HG02763 (cell line): ENCODE data around the gene IFT27.

Experiments used
- ATAC-seq: cut with Tn5 transposase; IDR thresholded peaks from one replicate; pipeline ENCODE4 v1.9.1; 2021; ENCODE audit warnings: mild to moderate bottlenecking, moderate library complexity; ENCODE audit not compliant: unreplicated experiment

The IFT27 gene

DNA sequence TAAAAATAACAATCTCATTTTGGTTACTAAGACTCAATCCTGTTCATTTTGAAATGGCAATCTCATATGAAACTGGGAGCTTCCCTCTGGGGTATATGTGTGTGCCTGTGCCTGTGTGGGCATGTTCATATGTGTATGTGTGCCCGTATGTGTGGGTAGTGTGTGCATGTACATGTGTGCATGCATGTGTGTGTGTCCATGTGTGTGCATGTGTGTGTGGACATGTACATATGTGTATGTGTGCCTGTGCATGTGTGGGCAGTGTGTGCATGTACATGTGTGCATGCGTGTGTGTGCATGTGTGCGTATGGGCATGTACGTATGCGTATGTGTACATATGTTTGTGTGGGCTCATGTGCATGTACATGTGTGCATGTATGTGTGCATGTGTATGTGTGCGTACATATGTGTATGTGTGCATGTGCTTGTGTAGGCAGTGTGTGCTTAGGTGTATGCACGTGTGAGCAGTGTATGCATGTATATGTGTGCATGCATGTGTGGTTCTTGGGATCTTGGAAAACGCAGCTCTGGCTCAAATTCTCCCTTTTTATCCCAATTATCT is 47.9 kb downstream of the IFT27 start:
- no peak for ATAC-seq

DNA sequence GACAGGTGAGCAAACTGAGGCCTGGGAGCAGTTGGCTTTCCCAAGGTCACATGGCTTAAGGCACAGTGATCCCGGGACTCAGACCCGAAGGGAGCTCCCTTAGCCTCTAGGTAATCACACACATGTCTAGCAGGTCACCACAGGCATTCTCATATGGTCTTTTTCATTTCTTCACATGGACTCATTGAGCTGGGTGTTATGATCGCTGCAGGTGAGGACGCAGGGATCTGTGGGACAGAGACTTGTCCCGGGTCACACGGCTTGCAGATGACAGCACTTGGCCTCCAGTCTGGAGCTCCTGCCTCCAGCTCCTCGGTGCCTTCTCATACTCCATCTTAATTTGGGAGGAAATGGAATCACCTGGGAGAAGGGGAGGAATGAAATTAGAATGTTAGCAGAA is 48.8 kb downstream of the IFT27 start:
- no peak for ATAC-seq

GRCh38 chr22:36726007-36726380 is 49.9 kb downstream of the IFT27 start:
- ATAC-seq: no peak

- ATAC-seq: no peak
These were observed 50.4 kb downstream of the IFT27 start for GRCh38 chr22:36725366-36726006.

DNA sequence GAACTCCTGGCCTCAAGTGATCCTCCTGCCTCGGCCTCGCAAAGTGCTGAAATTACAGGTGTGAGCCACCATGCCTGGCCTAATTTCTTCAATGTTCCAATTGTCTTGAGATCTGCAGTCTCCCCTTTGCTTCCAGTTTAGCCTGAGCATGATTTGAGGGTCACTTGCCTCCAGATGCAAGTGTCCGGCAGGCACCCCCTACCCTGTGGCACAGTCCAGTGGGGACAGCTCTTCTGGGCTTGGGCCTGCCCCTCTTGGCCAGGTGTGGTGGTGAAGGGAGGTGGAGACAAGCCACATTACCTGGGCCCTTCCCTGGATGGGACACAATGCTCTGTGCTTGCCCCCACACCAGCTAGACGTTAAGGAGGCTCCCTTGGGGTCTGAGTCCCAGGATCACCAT is 51.1 kb downstream of the IFT27 start:
- ATAC-seq: no peak

DNA sequence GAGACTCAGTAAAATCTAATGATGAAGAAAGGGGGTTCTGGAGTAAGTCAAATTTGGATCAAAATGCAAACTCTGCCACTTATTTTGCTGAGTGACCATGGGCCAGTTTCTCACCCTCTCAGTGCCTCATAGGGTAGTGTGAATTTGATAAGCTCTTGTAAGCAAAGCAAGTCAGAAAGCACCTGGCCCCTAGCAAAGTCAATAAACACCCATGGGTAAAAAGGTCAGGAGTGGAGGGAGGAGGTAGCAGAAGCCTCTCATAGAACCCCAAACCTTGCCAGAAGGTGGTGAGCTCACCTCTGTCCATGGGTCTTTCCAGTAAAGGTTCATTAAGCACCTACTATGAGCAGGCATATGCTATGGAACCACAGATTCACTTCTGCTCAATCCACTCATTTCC is 53.9 kb downstream of the IFT27 start:
- ATAC-seq: no peak

- ATAC-seq: no peak
These were observed 60.3 kb downstream of the IFT27 start for GRCh38 chr22:36715647-36716046.

DNA sequence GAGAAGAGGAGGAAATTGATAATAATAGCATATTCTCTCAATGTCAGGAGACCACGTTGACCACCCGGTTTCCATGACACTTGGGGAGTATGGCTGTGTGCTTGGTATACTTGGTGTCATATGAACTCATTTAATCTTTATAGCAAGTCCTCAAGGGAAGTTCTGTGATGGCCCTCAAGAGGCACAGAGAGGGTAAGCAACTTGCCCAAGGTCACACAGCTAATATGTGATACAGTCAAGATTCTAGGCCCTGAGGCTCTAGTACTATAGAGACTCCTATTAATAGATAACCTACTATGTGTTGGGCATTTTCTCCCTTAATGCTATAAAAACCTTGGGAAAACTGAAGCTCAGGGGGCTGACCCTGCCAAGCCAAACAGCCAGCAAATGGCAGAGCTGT is 61.8 kb downstream of the IFT27 start:
- ATAC-seq: no peak

GRCh38 chr22:36713436-36713835 is 62.5 kb downstream of the IFT27 start:
- ATAC-seq: no peak
